ENCODE data around the gene ENTHD1. TPM values are rescaled to one million over a fixed set of nuclear protein-coding genes. Genes with fewer than 3 reads are reported as not detected.
"Not testable (repeated sequence)": the region's sequence is repeated elsewhere in the genome, so short reads cannot be mapped to it uniquely, and the experiment has no call there.

ENTHD1 gene
- total and polyA plus RNA-seq, 9 of the 15 experiments (the other 6 are each of a cell fraction or from before 2014, with no cell fraction given): 0.13 to 0.98 (median 0.35) TPM

DNA sequence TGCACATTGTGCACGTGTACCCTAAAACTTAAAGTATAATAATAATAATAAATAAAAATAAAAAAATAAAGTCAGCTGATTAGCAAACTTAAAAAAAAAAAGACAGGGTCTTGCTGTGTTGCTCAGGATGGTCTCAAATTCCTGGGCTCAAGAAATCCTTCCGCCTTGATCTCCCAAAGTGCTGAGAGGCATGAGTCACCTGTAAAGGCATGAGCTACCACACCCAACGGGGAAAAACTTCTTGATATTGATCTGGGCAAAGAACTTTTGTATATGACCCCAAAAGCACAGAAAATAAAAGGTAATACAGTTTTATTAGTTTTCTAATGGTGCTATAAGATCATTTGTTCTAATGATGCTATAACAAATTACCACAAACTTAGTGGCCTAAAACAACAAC, 46.1 kb downstream of the ENTHD1 start:
- no peak for DNase-seq (ENCODE audit: extremely low read depth in 1 of 4, low spot score in 3 of 4)
- 0 out of 3 replicates have a peak overlapping the region, but pooled peaks have one; percentile 19 for H3K27ac ChIP-seq (ENCODE audit: extremely low read depth, low read depth, low read length)
- no peak overlapping the region for H3K9ac ChIP-seq (ENCODE audit: insufficient read depth in 1 of 2, low read depth in 2 of 2, low read length in 2 of 2)
- H3K79me2 ChIP-seq (ENCODE audit: control insufficient read depth, insufficient read depth, low read length): no peaks in the 10 kb centered on the region
- H3K27me3 ChIP-seq (ENCODE audit: control insufficient read depth in 2 of 2, insufficient read depth in 2 of 2, low read length in 2 of 2): no peaks in the 10 kb centered on the region
- H3K36me3 ChIP-seq (ENCODE audit: control insufficient read depth, insufficient read depth, low read length): no peaks in the 10 kb centered on the region
- BruUV-seq (replicated peaks): no TSS peak
- H3K4me2 ChIP-seq (ENCODE audit: insufficient read depth, low read length): no peak overlapping the region
- FAIRE-seq: no peak
- peaks cover 0 to 13% of the 10 kb centered on the region in 2 experiments; a peak in 3 of 5 replicates for H3K4me1 ChIP-seq (replicated peaks in 1 of 2; ENCODE audit: control insufficient read depth in 2 of 2, insufficient read depth in 2 of 2, low read length in 2 of 2)
- intact Hi-C loops (cut with micrococcal nuclease) (no loop called here), in situ Hi-C loops (cut with MboI) (no loop called here)
- no peak for ATAC-seq
- H3K9me1 ChIP-seq (ENCODE audit: control insufficient read depth, insufficient read depth, low read length): no peaks in the 10 kb centered on the region
- no peak overlapping the region for H3K4me3 ChIP-seq
- TF ChIP-seq RB1 (IDR thresholded peaks at IDR 0.05; ENCODE audit: low read depth): no peak
- peak; percentile 30; the same call in 1 of the 2 replicates for TF ChIP-seq JUND (IDR thresholded peaks at IDR 0.05; ENCODE audit: borderline replicate concordance, low read depth, low read length)
- TF ChIP-seq JUND (tag; IDR thresholded peaks at IDR 0.05; ENCODE audit: borderline replicate concordance, low read depth, low read length): no peak
- peak; percentile 30; the same call in 1 of the 2 replicates for TF ChIP-seq FOSL1 (tag; conservative IDR thresholded peaks at IDR 0.05)
- ChIA-PET CTCF (ENCODE audit: low intra/inter-chr PET ratio) (no interaction called here), POLR2A (interaction anchor here (1.1 kb wide), 1 partner anchor 15 kb away, joined by 4 read pairs; no protein-coding TSS in a partner anchor)
- no peaks in the 10 kb centered on the region for H3K9me3 ChIP-seq (replicated peaks; ENCODE audit: control insufficient read depth, insufficient read depth, low read depth, low read length)
- 0 out of 2 replicates have a peak overlapping the region, but pooled peaks have one; percentile 44 for H2AFZ ChIP-seq (ENCODE audit: low read depth, low read length)
- no peaks in the 10 kb centered on the region for H4K20me1 ChIP-seq (replicated peaks; ENCODE audit: control insufficient read depth, insufficient read depth, low read length)
- 44% methylated on average over 3 of the region's 3 CpGs for WGBS (ENCODE audit: insufficient coverage, low coverage, missing lambda C conversion rate)

DNA sequence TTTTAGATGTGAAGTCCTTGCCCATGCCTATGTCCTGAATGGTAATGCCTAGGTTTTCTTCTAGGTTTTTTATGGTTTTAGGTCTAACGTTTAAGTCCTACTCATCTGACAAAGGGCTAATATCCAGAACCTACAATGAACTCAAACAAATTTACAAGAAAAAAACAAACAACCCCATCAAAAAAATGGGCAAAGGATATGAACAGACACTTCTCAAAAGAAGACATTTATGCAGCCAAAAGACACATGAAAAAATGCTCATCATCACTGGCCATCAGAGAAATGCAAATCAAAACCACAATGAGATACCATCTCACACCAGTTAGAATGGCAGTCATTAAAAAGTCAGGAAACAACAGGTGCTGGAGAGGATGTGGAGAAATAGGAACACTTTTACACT, 47.0 kb downstream of the ENTHD1 start:
- H3K79me2 ChIP-seq (ENCODE audit: control insufficient read depth, insufficient read depth, low read length); H2AFZ ChIP-seq (ENCODE audit: low read depth, low read length); H3K4me2 ChIP-seq (ENCODE audit: insufficient read depth, low read length); H3K36me3 ChIP-seq (ENCODE audit: control insufficient read depth, insufficient read depth, low read length); intact Hi-C loops (cut with micrococcal nuclease); H4K20me1 ChIP-seq (replicated peaks; ENCODE audit: control insufficient read depth, insufficient read depth, low read length); CTCF ChIA-PET (ENCODE audit: low intra/inter-chr PET ratio); FAIRE-seq; in situ Hi-C loops (cut with MboI); POLR2A ChIA-PET; H3K27ac ChIP-seq (ENCODE audit: extremely low read depth, low read depth, low read length); H3K4me1 ChIP-seq (replicated peaks in 1 of 2; ENCODE audit: control insufficient read depth in 2 of 2, insufficient read depth in 2 of 2, low read length in 2 of 2); H3K9me3 ChIP-seq (replicated peaks; ENCODE audit: control insufficient read depth, insufficient read depth, low read depth, low read length); H3K9me1 ChIP-seq (ENCODE audit: control insufficient read depth, insufficient read depth, low read length); H3K4me3 ChIP-seq; H3K9ac ChIP-seq (ENCODE audit: insufficient read depth in 1 of 2, low read depth in 2 of 2, low read length in 2 of 2); H3K27me3 ChIP-seq (ENCODE audit: control insufficient read depth in 2 of 2, insufficient read depth in 2 of 2, low read length in 2 of 2); BruUV-seq (replicated peaks); DNase-seq (ENCODE audit: extremely low read depth in 1 of 4, low spot score in 3 of 4); ATAC-seq: not testable (repeated sequence)
- TF ChIP-seq, protein P1, sequence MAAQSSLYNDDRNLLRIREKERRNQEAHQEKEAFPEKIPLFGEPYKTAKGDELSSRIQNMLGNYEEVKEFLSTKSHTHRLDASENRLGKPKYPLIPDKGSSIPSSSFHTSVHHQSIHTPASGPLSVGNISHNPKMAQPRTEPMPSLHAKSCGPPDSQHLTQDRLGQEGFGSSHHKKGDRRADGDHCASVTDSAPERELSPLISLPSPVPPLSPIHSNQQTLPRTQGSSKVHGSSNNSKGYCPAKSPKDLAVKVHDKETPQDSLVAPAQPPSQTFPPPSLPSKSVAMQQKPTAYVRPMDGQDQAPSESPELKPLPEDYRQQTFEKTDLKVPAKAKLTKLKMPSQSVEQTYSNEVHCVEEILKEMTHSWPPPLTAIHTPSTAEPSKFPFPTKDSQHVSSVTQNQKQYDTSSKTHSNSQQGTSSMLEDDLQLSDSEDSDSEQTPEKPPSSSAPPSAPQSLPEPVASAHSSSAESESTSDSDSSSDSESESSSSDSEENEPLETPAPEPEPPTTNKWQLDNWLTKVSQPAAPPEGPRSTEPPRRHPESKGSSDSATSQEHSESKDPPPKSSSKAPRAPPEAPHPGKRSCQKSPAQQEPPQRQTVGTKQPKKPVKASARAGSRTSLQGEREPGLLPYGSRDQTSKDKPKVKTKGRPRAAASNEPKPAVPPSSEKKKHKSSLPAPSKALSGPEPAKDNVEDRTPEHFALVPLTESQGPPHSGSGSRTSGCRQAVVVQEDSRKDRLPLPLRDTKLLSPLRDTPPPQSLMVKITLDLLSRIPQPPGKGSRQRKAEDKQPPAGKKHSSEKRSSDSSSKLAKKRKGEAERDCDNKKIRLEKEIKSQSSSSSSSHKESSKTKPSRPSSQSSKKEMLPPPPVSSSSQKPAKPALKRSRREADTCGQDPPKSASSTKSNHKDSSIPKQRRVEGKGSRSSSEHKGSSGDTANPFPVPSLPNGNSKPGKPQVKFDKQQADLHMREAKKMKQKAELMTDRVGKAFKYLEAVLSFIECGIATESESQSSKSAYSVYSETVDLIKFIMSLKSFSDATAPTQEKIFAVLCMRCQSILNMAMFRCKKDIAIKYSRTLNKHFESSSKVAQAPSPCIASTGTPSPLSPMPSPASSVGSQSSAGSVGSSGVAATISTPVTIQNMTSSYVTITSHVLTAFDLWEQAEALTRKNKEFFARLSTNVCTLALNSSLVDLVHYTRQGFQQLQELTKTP (IDR thresholded peaks at IDR 0.05; ENCODE audit: low read depth in 1 of 2, partially characterized antibody in 2 of 2): peak in 1 of 2 experiments; percentile 94
- WGBS (ENCODE audit: insufficient coverage, low coverage, missing lambda C conversion rate): 89% methylated on average over 1 of the region's 1 CpG

Data from K562 (cell line).